ENCODE measurements around the gene WASF3.

DNA sequence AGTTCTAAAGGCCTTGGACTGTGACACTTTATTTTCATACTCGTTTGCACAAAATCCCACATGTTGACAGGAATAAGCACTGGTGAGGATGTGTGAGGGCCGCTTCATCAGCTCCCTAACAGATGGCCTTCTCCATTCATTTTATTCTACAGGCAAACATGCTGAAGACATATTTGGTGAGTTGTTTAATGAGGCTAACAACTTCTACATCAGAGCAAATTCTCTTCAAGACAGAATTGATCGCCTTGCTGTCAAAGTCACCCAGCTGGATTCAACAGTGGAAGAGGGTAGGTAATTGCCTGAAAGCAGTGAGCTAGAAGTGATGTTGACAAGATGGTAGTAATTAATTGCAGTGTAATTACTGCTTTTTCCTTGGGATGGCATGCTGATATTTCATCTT lies 107.4 kb downstream of the WASF3 start:
- TF ChIP-seq CTCF (IDR thresholded peaks at IDR 0.05; ENCODE audit: low read length), result no peak
- TF ChIP-seq EZH2 (optimal IDR thresholded peaks at IDR 0.05; ENCODE audit: low read depth, low read length), result no peak
- no peak for TF ChIP-seq EZH2phosphoT487 (IDR thresholded peaks at IDR 0.05; ENCODE audit: low read length)
